ENCODE measurements around the gene PACRGL. TPM values are rescaled to one million over a fixed set of nuclear protein-coding genes. Genes with fewer than 3 reads are reported as not detected.

Gene PACRGL
- total RNA-seq: 11.5 TPM
- long read RNA-seq, partial matches to known transcripts: 1 of 5 reads
- long read RNA-seq, other reads (novel, unspliced or antisense): 3 of 5 reads

DNA sequence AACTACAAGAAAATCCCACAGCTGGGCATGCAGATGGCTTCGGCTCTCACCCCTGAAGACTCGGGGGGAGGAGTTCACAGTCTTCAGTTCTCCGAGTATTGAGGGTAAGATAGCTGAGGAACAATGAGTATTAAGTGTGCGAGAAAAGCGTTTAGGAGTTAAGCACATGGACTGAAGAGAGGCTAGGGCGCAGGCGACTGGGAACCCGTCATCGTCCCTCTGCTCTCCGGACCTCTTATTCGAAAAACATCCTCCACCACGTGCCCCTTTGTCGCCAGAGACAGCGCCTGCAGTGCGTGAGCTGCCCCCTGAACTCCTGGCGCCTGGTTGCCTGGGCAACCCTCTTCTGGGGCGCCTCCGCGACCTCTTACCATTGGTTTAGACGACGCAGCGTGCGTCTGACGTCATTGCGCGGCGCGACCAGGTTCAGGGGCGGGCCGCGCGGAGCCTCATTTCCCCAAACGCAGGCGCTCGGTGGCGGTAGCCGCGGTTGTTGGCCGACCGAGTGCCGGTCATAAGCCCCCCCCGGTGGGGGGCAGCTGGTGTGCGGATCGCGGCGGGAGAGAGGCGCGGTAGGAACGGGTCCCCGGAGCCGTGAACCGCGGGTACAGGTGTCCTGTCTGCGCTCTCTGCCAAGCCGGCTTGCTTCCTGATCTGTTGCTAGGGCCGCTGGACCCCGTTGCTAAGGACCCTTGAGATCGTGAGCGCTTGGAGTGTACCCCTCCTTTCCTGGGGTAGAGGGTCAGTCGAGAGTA lies at the start of gene PACRGL:
Gene PACRGL, plus strand, starts transcription at position 452 of the 755 bp plus-strand sequence. CDS start 4,024 bp downstream, outside the sequence.
- DNase-seq (ENCODE audit: low spot score): peak; percentile 97

DNA sequence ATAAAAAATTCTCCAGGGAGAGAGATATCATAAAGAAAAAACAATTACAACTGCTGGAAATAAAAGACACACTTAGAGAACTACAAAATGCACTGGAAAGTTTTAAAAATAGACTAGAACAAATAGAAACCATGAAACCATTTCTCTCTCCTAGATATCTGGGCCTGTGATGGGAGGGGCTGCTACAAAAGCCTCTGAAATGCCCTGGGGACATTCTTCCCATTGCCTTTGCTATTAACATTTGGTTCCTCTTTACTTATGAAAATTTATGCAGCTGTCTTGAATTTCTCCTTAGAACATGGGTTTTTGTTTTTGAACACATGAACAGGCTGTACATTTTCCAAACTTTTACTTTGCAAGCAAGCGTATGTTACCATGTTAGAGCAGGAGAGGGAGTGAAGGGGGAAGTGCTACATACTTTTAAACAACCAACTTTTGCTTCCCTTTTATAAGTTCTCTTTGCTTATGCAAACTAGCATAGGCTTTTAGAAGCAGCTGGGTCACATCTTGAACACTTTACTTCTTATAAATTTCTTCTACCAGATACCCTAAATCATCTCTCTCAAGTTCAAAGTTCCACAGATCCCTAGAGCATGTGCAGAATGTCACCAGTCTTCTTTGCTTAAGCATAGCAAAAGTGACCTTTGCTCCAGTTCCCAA lies 47.9 kb upstream of the PACRGL start:
- DNase-seq (ENCODE audit: low spot score): no peak

GRCh38 chr4:20658456-20658855 lies 41.8 kb upstream of the PACRGL start:
- no peak for DNase-seq (ENCODE audit: low spot score)

DNA sequence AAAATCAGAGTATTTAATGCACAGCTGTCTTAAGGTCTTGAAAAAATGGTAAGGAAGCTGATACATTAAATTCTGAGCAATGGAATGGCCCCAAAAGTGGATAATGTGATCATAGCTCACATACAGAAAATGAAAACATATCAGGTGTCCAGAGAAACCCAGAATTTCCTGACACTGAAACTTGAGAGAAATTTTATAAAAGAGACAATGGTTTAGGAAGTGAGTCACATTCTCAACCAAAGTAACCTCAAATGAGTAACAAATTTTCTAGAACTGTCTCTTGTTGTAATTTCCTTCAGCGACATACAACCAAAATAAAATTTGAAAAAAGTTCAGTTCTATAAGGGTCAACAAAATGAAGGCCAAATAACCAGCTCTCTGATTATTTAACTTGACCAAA lies 37.4 kb upstream of the PACRGL start:
- DNase-seq (ENCODE audit: low spot score): no peak

DNA sequence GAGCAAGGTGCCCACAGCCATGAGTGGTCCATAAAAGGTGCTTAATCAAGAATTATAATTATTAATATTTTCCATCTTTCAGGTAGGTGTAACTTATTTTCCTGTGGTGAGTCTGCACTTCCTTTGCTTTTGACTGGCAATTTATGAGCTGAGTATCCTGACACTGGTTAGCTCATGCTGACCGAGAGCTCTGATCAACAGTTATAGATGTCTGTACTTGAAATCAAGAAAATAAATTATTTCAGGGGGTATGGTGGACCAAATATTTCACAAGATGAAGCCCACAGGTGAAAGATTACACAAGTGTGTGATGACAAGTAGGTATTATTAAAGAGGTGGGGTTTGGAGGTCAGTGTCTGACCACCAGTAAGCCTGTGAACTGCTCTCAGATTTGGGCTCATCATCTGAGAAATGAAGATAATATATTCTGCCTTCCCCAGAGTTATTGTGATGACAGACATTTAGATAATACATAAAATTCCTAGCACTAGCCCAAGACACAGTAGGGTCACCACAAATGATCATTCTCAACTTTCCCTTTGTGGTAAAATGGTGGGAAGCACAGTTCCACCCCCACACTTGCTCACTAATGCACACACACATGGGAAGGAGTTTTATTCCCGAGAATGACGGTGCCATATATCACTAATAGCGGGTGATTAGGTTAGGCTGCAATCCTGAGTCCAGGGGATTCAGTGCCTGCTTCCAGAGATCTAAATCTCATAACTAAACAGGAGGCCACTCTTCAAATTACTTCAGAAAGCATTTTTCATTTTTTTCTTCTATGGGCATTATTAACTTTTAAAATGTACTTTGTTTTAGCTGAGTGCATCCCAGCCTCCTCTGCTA lies 34.0 kb upstream of the PACRGL start:
- no peak for DNase-seq (ENCODE audit: low spot score)

- DNase-seq (ENCODE audit: low spot score): no peak
These were observed 28.0 kb upstream of the PACRGL start for GRCh38 chr4:20672262-20672661.

GRCh38 chr4:20675786-20676185 lies 24.5 kb upstream of the PACRGL start:
- no peak for DNase-seq (ENCODE audit: low spot score)

DNA sequence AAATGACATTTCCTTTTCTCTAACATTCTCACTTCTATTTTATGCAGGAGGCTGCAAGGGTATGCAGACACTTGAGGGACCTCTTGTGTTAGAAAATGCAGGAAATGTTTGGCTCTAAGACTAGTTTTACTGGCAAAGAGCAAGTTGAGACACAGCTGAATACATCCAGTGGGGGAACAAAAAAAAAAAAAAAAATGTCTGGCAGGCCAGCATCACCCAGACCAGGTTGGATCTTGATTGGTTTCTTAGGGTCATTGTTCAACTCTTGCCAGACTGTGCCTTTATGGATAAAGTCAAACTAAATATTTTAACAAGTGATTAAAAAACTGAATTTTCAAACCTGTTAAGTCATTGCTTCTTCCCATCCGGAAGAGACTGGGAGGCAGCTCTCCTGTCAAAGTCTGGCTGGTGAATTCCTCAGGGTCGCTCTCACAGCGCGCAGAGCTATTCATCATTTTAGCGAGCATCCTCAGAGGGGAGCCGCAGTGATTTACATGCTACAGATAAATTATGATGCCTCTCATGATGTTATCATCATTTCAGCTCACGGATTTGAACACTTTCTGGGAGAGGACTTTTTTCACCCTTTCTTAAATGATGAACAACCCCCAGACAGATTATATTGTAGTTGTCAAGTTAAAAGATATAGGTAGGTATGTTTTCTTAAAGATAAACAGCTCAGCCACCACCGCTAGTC lies 23.6 kb upstream of the PACRGL start:
- DNase-seq (ENCODE audit: low spot score): no peak

DNA sequence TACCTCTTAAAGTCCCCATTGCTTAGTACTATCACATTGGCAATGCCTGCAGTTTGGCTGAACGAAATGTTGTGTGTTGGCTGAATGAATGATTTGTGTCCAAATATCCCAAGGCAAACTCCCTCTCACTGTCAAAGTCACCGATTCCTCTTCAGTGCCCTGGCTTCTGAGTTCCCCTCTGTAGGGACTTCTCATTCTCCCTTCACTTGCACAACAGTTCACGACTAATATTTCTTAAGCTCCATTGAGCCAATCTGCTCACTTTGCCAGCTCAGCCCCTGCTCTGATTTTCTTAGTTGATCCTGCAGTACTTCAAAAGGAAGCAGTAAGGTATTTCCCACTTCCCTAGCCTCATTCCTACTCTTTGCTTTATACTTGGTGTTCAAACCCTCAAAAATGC lies 21.9 kb upstream of the PACRGL start:
- no peak for DNase-seq (ENCODE audit: low spot score)

DNA sequence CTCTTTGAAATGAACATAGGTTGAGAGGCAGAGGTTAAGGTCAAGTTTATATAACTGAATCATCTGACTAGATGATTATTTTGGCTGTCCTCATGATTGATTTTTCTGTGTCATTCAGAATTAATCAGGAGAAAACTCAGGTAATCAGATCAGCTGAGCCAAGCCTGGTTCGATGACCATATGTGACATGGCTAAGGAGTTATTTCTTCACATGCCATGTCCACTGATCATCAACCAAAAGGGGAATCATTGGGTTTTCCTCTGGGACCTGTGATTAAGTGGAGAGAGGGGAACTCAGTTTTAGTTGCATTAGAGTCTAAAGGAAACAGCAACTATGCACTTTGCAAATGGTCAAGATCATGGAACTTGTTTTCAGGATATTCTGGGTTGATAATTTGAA lies 20.3 kb upstream of the PACRGL start:
- no peak for DNase-seq (ENCODE audit: low spot score)

- no peak for DNase-seq (ENCODE audit: low spot score)
These were observed 19.5 kb upstream of the PACRGL start for GRCh38 chr4:20680736-20681135.

DNA sequence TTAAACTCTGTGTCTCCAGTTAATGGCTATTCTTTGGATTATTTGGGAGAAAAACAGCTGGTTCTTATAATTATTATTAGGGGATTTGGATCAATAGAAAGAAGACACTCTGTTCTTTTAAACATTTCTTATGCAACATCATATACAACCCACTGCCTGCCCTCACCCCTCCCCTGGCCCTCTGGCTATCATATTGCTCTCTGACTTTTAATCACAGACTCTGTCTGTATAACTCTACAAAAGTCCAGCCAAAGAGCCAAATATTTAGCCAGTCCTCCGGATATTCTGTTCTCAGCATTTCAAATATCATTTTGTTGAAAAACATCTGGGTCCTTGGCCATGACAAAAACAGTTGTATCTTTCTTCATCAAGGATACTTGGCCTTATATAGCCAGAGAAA lies 19.0 kb upstream of the PACRGL start:
- no peak for DNase-seq (ENCODE audit: low spot score)

GRCh38 chr4:20682853-20683252 lies 17.4 kb upstream of the PACRGL start:
- no peak for DNase-seq (ENCODE audit: low spot score)

DNA sequence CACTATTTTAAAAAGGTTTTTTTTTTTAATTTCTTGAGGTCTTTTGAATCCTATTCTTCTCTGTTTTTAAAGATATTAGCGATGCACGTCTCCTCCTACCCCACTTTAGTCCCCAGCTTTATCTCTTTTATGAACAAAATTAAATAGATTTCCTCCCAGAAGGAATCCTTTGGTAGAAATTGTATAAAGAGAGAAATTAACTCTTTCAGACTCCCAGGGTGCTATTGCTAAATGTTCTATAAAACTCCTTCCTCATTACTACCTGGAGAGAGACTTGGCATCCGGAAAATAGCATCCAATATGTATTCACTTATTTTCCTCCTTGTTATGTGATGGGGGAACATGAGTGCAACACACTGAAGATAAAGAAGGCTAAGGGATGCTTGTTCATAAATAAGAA lies 16.5 kb upstream of the PACRGL start:
- no peak for DNase-seq (ENCODE audit: low spot score)

- DNase-seq (ENCODE audit: low spot score): no peak
These were observed 15.2 kb upstream of the PACRGL start for GRCh38 chr4:20684852-20685763.

GRCh38 chr4:20687864-20688263 lies 12.4 kb upstream of the PACRGL start:
- DNase-seq (ENCODE audit: low spot score): no peak

- DNase-seq (ENCODE audit: low spot score): no peak
These were observed 3.4 kb upstream of the PACRGL start for GRCh38 chr4:20696815-20697214.

DNA sequence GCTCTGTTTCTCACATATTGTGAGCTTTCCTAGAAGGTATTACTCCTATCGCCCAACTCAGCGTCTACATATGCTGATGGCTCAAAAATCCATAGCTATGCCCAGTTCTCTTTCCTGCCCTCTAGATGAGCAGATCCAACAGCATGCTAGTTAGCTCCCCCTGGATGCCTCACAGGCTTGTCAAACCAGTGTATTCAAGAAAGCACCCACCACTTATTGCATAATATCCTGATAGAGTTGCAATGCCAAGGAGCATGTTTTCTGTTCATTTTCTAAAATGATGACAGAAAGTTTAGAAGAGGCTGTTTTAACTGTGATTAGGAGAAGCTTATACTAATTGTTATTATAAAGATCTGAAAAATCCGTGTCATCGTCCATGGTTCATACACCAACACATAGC lies 1.9 kb upstream of the PACRGL start:
- no peak for DNase-seq (ENCODE audit: low spot score)

GRCh38 chr4:20698820-20699219 lies 1.4 kb upstream of the PACRGL start:
- DNase-seq (ENCODE audit: low spot score): no peak

- DNase-seq (ENCODE audit: low spot score): no peak
These were observed 11.1 kb downstream of the PACRGL start for GRCh38 chr4:20711335-20711734.
